Femur (tissue), 1 donor: ENCODE measurements around the gene SH3D19.

Experiments
- DNase-seq: peaks from one replicate; pipeline ENCODE4 v3.0.0-alpha.2; 2017

The SH3D19 gene

GRCh38 chr4:151184523-151185458 lies 140.6 kb downstream of the SH3D19 start:
- no peak for DNase-seq

GRCh38 chr4:151182455-151182996 lies 142.9 kb downstream of the SH3D19 start:
- DNase-seq = no peak

GRCh38 chr4:151176685-151177084 lies 148.7 kb downstream of the SH3D19 start:
- DNase-seq = no peak

- DNase-seq = no peak
These were observed 149.4 kb downstream of the SH3D19 start for GRCh38 chr4:151175754-151176631.

- DNase-seq = no peak
These were observed 150.2 kb downstream of the SH3D19 start for GRCh38 chr4:151175233-151175632.

GRCh38 chr4:151174784-151175183 lies 150.6 kb downstream of the SH3D19 start:
- no peak for DNase-seq

GRCh38 chr4:151173871-151174270 lies 151.5 kb downstream of the SH3D19 start:
- peak; percentile 59 for DNase-seq

- DNase-seq = no peak
These were observed 155.5 kb downstream of the SH3D19 start for GRCh38 chr4:151169900-151170299.

- peak; percentile 86 for DNase-seq
These were observed 156.2 kb downstream of the SH3D19 start for GRCh38 chr4:151169223-151169622.

GRCh38 chr4:151167561-151167960 lies 157.8 kb downstream of the SH3D19 start:
- no peak for DNase-seq

GRCh38 chr4:151166636-151167035 lies 158.8 kb downstream of the SH3D19 start:
- no peak for DNase-seq

- DNase-seq = no peak
These were observed 160.0 kb downstream of the SH3D19 start for GRCh38 chr4:151165205-151166000.

- DNase-seq = no peak
These were observed 161.6 kb downstream of the SH3D19 start for GRCh38 chr4:151163855-151164254.

GRCh38 chr4:151158979-151159378 lies 166.4 kb downstream of the SH3D19 start:
- no peak for DNase-seq

- DNase-seq = no peak
These were observed 167.9 kb downstream of the SH3D19 start for GRCh38 chr4:151157543-151157942.

- no peak for DNase-seq
These were observed 171.8 kb downstream of the SH3D19 start for GRCh38 chr4:151153585-151153984.

GRCh38 chr4:151152028-151152427 lies 173.4 kb downstream of the SH3D19 start:
- no peak for DNase-seq

- no peak for DNase-seq
These were observed 174.4 kb downstream of the SH3D19 start for GRCh38 chr4:151150821-151151580.

GRCh38 chr4:151148261-151148660 lies 177.1 kb downstream of the SH3D19 start:
- no peak for DNase-seq

- DNase-seq = no peak
These were observed 178.4 kb downstream of the SH3D19 start for GRCh38 chr4:151147000-151147399.

- peak; percentile 22 for DNase-seq
These were observed 180.9 kb downstream of the SH3D19 start for GRCh38 chr4:151144329-151145072.
